Naive thymus-derived CD8-positive, alpha-beta T cell (primary cell): ENCODE data around the gene USP46. TPM values are rescaled to one million over a fixed set of nuclear protein-coding genes. Genes with fewer than 3 reads are reported as not detected.

Experiments used
- ATAC-seq, 2 donors: fragments of 150-1000 bp; cut with Tn5 transposase in 1 of 2; sonication (Bioruptor Pico), chemical (Tn5 transposase) in 1 of 2; 1 replicate in 1 of 2; 2 replicates in 1 of 2; pipeline ENCODE4 v1.10.0; 2021; ENCODE audit warnings: mild to moderate bottlenecking in 2 of 2, moderate library complexity in 2 of 2
- POLR2A ChIA-PET: fragments of 350-600 bp; sonication (Branson Sonifier 250); formaldehyde crosslinking; loops from one replicate; lab custom pipeline; 2021; ENCODE audit warnings: antibody characterized with exemption; lab: Charles Lee
- DNase-seq, 10 donors: peaks; one replicate each; pipeline versions ENCODE4 v3.0.0 to v3.0.0-alpha.2; 2020 to 2022
- H3K27ac Mint-ChIP-seq, 10 donors: one replicate each; pipeline ENCODE4 v1.8.0; 2020 to 2022; ENCODE audit warnings: mild to moderate bottlenecking in 10 of 10, mixed read lengths in 10 of 10, moderate library complexity in 4 of 10, inconsistent platforms in 1 of 10
- H3K27me3 Mint-ChIP-seq, 5 donors: one replicate each; pipeline ENCODE4 v1.8.0; 2021 to 2022; ENCODE audit warnings: mixed read lengths in 5 of 5
- H3K36me3 Mint-ChIP-seq, 3 donors: one replicate each; pipeline ENCODE4 v1.8.0; 2020 to 2022; ENCODE audit warnings: mixed read lengths in 3 of 3, mild to moderate bottlenecking in 2 of 3, inconsistent platforms in 1 of 3
- H3K4me1 Mint-ChIP-seq, 4 donors: one replicate each; pipeline ENCODE4 v1.8.0; 2021 to 2022; ENCODE audit warnings: mixed read lengths in 4 of 4
- H3K4me3 Mint-ChIP-seq, 10 donors: one replicate each; pipeline ENCODE4 v1.8.0; 2020 to 2022; ENCODE audit warnings: mild to moderate bottlenecking in 10 of 10, mixed read lengths in 10 of 10, moderate library complexity in 6 of 10, inconsistent platforms in 1 of 10
- H3K9me3 Mint-ChIP-seq, 9 donors: one replicate each; pipeline ENCODE4 v1.8.0; 2020 to 2022; ENCODE audit warnings: mixed read lengths in 9 of 9, mild to moderate bottlenecking in 3 of 9, inconsistent platforms in 1 of 9, moderate library complexity in 1 of 9
- polyA plus RNA-seq, 3 donors: library from polyadenylated mRNA; unstranded; fragments of 300-500 nt; fragmentation: Illumina TruSeq; gene quantifications; one replicate each; pipeline ENCODE4 v1.2.3, GENCODE V29; 2021
- total RNA-seq, 8 experiments: library from RNA in 2 of 8; stranded (reverse) in 2 of 8; gene quantifications; one replicate each; pipeline ENCODE4 v1.2.3 and lab custom pipeline; 2021 to 2026

Gene USP46
- total and polyA plus RNA-seq, 5 experiments from 2014 or later, result 0.24 to 3.9 (median 1.5) TPM; not detected in 1

DNA sequence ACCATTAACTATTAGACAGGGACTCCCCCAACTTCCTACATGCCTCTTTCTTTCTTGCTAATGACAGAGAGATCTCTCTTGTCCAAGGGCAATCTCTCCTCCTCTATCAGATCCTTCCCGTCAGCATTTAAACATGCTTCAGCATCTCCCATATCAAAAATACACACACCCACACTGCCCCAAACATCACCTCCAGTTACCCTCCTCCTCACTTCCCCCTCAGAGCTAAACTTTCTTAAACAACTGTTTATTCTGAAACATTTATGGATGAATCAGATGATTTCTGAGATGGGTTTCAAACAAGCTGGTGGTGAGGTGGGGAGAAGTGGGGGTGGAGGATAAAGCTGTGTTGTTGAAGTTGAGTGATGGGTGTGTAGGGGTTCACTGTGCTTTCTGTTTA, 23.5 kb downstream of the USP46 start:
- H3K4me1 Mint-ChIP-seq, result peaks cover 0 to 15% (median 3%) of the 10 kb centered on the region in 4 donors
- POLR2A ChIA-PET, result no interaction called here
- peaks cover 0 to 11% (median 0%) of the 10 kb centered on the region in 5 donors for H3K27me3 Mint-ChIP-seq

DNA sequence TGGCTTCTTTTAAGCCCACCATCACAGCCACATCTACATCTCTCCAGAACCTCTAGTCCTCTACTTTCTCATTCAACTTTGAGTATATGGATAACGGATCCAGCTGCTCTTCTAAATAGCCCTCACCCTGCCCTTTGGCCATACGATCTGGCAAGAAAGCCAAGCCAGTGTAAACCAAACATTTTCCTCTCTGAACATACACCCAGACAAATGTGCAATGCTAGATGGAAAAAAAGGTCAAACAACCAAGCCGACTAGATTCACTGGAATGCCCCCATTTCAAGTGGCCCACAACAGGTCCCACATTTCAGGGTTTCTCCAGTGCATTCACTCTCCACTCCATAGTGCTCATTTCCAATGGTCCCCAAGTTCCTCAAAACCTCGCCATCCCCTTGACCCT, 24.0 kb downstream of the USP46 start:
- no peak for DNase-seq
- peaks cover 0 to 15% (median 3%) of the 10 kb centered on the region in 4 donors for H3K4me1 Mint-ChIP-seq
- no peak overlapping the region for H3K4me3 Mint-ChIP-seq
- POLR2A ChIA-PET, result no interaction called here
- H3K9me3 Mint-ChIP-seq, result peaks cover 0 to 2% (median 0%) of the 10 kb centered on the region in 9 donors
- no peak overlapping the region for H3K27ac Mint-ChIP-seq
- ATAC-seq, result no peak
- peaks cover 0 to 11% (median 0%) of the 10 kb centered on the region in 5 donors for H3K27me3 Mint-ChIP-seq
- H3K36me3 Mint-ChIP-seq, result peaks cover 0 to 1% (median 0%) of the 10 kb centered on the region in 3 donors

More for the DNA sequence above, 23.5 kb downstream of the USP46 start:
- no peak overlapping the region for H3K27ac Mint-ChIP-seq
- DNase-seq (no peak), ATAC-seq (no peak)
- peaks cover 0 to 2% (median 0%) of the 10 kb centered on the region in 3 donors for H3K36me3 Mint-ChIP-seq
- H3K4me3 Mint-ChIP-seq, result no peak overlapping the region
- H3K9me3 Mint-ChIP-seq, result peaks cover 0 to 2% (median 0%) of the 10 kb centered on the region in 9 donors

DNA sequence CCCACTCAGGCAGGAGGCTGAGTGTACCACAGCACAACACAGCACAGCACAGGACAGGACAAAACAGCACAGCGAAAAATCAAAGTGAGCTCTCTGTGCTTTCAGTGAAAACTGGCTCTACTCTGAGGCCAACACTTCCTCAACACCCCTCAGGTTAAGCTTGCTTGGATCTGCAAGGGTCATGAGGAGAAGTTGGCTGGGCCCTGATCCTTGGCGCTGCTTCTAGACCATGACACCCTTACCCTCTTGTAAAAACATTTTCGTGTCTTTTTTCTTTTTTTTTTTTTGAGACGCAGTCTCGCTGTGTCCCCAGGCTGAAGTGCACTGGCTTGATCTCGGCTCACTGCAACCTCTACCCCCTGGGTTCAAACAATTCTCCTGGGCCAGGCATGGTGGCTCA, 25.3 kb downstream of the USP46 start:
- Mint-ChIP-seq H3K4me3 (no peak overlapping the region), H3K9me3 (peaks cover 0 to 2% (median 0%) of the 10 kb centered on the region in 9 donors), H3K27ac (no peak overlapping the region), H3K4me1 (peaks cover 0 to 13% (median 3%) of the 10 kb centered on the region in 4 donors), H3K36me3 (no peaks in the 10 kb centered on the region), H3K27me3 (peaks cover 0 to 11% (median 0%) of the 10 kb centered on the region in 5 donors)
- ATAC-seq, result no peak
- POLR2A ChIA-PET, result no interaction called here
- DNase-seq, result no peak

DNA sequence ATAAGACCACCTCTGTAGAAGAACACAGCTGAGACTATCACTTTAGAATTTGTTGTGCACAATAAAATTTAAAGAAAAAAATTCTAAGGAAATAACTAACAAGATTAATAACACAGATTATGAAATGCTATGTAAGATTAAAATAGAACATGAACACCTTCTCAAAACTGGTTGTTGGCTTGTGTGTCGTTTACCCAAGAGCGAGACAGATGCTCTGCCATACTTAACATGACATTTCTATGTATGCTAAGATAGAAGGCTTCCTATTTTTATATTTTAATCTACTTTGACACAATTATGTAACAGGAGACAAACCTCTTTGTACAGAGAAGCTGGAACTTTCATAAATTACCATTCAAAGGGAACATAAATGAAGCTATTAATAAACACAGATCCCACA, 30.1 kb downstream of the USP46 start:
- H3K36me3 Mint-ChIP-seq, result peaks cover 0 to 14% (median 0%) of the 10 kb centered on the region in 3 donors
- no peak for DNase-seq
- POLR2A ChIA-PET, result no interaction called here

DNA sequence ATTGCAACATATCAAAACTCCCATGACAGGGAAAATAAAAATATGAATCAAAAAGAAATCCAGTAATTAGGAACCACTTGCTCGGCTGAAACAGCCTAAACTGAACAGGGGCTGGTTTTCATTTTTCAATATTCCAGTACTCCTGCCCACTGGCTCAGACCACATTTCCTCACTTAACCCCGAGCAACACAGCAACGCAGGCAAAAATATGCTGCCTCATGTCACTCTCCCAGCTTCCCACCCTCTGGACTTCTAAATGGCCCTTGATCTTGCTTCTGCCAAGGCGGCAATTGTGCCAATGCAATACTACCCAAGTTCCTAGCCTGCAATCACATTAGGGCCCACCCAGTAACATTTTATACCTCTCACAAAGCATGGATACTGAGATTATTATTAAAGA, 30.6 kb downstream of the USP46 start:
- peaks cover 0 to 14% (median 0%) of the 10 kb centered on the region in 3 donors for H3K36me3 Mint-ChIP-seq
- no peaks in the 10 kb centered on the region for H3K9me3 Mint-ChIP-seq
- no peak for ATAC-seq
- DNase-seq, result no peak
- peaks cover 0 to 5% (median 0%) of the 10 kb centered on the region in 4 donors for H3K4me1 Mint-ChIP-seq
- POLR2A ChIA-PET, result no interaction called here
- H3K4me3 Mint-ChIP-seq, result no peak overlapping the region
- no peaks in the 10 kb centered on the region for H3K27me3 Mint-ChIP-seq
- no peak overlapping the region for H3K27ac Mint-ChIP-seq

More for the DNA sequence above, 30.1 kb downstream of the USP46 start:
- ATAC-seq, result no peak
- Mint-ChIP-seq H3K4me1 (peaks cover 0 to 5% (median 0%) of the 10 kb centered on the region in 4 donors), H3K27ac (no peak overlapping the region), H3K9me3 (no peaks in the 10 kb centered on the region), H3K4me3 (no peak overlapping the region), H3K27me3 (no peaks in the 10 kb centered on the region)

DNA sequence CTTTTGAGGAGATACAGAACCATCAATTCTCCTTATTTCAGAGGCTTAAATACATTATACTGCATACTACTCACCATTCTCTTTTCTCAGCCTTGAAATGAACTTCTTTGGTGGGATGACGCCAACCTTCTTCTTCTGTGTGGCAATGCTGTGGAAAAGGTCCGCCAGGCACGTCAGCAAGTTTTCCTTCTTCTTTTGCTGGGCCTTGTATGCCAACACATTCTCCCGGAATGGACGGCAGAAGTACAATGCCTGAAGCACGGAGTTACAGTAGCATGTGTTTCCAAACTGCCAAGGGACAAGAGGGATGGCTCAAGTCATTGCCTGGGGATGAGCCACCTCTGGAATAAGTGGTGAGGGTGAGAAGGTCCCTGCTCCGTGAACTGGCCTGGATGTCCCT, 31.2 kb downstream of the USP46 start:
- H3K9me3 Mint-ChIP-seq, result no peaks in the 10 kb centered on the region
- ATAC-seq (no peak), DNase-seq (no peak)
- POLR2A ChIA-PET, result no interaction called here
- no peak overlapping the region for H3K27ac Mint-ChIP-seq
- no peak overlapping the region for H3K4me3 Mint-ChIP-seq
- H3K4me1 Mint-ChIP-seq, result peaks cover 0 to 2% (median 0%) of the 10 kb centered on the region in 4 donors
- peaks cover 0 to 16% (median 0%) of the 10 kb centered on the region in 3 donors for H3K36me3 Mint-ChIP-seq
- no peaks in the 10 kb centered on the region for H3K27me3 Mint-ChIP-seq

DNA sequence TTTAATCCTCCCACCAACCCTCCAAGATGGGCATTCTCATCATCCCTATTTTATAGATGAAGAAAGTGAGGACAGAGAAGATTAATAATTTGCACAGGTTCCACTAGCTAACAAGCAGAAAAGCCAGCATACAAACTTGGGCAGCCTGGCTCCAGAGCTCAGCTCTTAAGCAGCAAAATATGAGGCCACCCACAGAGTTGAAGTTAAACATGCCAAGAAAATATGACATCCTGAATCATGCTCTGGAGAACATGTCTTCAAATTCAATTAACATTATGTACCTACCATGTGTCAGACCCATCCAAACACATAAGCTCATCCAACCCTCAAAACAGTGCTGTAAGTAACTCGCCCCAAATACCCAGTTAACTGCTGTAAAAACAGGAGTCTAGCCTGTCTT, 33.9 kb downstream of the USP46 start:
- ATAC-seq (no peak), DNase-seq (no peak)
- no peak overlapping the region for H3K27ac Mint-ChIP-seq
- H3K27me3 Mint-ChIP-seq, result no peaks in the 10 kb centered on the region
- POLR2A ChIA-PET, result no interaction called here
- no peak overlapping the region for H3K4me3 Mint-ChIP-seq
- peaks cover 0 to 16% (median 3%) of the 10 kb centered on the region in 3 donors for H3K36me3 Mint-ChIP-seq
- no peaks in the 10 kb centered on the region for H3K9me3 Mint-ChIP-seq
- no peaks in the 10 kb centered on the region for H3K4me1 Mint-ChIP-seq

DNA sequence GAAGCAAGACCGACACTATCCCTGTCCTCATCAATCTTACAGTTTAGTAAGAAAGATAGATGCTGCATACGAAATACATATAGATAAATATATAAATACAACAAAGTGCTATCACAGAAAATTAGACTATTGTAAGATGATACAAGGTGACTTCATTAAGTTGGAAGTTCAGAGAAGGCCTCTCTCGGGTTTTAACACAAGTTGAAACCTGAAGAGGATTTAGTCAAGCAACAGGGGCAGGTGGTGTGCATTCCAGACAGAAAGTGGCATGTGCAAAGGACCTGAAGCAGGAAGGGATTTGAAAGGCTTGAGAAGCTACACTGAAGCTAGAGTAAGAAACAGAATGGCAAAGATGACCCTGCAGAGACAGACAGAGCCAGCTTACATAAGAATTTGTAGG, 36.5 kb downstream of the USP46 start:
- no peaks in the 10 kb centered on the region for H3K9me3 Mint-ChIP-seq
- no peak overlapping the region for H3K4me3 Mint-ChIP-seq
- peaks cover 0 to 11% (median 3%) of the 10 kb centered on the region in 3 donors for H3K36me3 Mint-ChIP-seq
- DNase-seq, result no peak
- H3K4me1 Mint-ChIP-seq, result peaks cover 0 to 4% (median 3%) of the 10 kb centered on the region in 4 donors
- H3K27ac Mint-ChIP-seq, result no peak overlapping the region
- no peak for ATAC-seq
- H3K27me3 Mint-ChIP-seq, result peaks cover 0 to 2% (median 0%) of the 10 kb centered on the region in 5 donors
- POLR2A ChIA-PET, result no interaction called here

DNA sequence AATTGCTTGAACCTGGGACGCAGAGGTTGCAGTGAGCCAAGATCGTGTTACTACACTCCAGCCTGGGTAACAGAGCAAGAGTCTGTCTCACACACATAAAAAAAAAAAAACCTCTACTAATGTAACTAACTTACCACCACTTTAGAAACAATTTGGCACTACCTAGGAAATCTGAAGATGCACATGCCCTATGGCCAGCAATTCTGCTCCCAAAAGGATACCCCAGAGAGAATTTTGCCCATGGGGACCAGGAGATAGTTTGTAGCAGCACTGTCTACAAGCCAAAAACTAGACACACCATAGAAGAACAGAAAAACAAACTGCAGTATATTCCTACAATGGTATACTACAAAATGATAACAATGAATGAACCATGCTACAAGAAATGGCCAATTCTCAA, 37.5 kb downstream of the USP46 start:
- H3K27me3 Mint-ChIP-seq, result peaks cover 0 to 2% (median 0%) of the 10 kb centered on the region in 5 donors
- H3K9me3 Mint-ChIP-seq, result no peaks in the 10 kb centered on the region
- H3K36me3 Mint-ChIP-seq, result peaks cover 0 to 8% (median 3%) of the 10 kb centered on the region in 3 donors
- H3K4me1 Mint-ChIP-seq, result peaks cover 0 to 8% (median 6%) of the 10 kb centered on the region in 4 donors
- no peak overlapping the region for H3K27ac Mint-ChIP-seq
- POLR2A ChIA-PET, result no interaction called here
- H3K4me3 Mint-ChIP-seq, result no peak overlapping the region
- ATAC-seq (no peak), DNase-seq (no peak)

DNA sequence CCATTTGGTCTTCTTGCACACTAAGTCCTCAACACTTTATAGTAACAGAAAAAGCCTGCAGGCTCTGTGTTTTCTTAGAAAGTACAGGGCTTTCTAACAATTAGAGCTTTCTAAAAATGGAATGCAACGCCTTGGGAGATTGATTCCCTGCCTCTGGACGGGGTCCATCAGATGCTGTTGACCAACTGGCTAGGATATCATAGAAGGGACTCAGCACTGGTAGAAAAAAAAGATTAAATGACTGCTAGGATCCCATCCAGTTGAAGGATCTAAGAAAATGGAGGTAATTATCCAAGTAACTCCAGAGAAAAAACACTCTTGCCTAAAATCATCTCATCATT, 39.5 kb downstream of the USP46 start:
- Mint-ChIP-seq H3K9me3 (no peaks in the 10 kb centered on the region), H3K36me3 (peaks cover 0 to 4% (median 3%) of the 10 kb centered on the region in 3 donors), H3K4me3 (no peak overlapping the region), H3K4me1 (peaks cover 0 to 10% (median 6%) of the 10 kb centered on the region in 4 donors), H3K27me3 (peaks cover 0 to 2% (median 0%) of the 10 kb centered on the region in 5 donors), H3K27ac (no peak overlapping the region)
- POLR2A ChIA-PET, result no interaction called here
- DNase-seq (no peak), ATAC-seq (no peak)

DNA sequence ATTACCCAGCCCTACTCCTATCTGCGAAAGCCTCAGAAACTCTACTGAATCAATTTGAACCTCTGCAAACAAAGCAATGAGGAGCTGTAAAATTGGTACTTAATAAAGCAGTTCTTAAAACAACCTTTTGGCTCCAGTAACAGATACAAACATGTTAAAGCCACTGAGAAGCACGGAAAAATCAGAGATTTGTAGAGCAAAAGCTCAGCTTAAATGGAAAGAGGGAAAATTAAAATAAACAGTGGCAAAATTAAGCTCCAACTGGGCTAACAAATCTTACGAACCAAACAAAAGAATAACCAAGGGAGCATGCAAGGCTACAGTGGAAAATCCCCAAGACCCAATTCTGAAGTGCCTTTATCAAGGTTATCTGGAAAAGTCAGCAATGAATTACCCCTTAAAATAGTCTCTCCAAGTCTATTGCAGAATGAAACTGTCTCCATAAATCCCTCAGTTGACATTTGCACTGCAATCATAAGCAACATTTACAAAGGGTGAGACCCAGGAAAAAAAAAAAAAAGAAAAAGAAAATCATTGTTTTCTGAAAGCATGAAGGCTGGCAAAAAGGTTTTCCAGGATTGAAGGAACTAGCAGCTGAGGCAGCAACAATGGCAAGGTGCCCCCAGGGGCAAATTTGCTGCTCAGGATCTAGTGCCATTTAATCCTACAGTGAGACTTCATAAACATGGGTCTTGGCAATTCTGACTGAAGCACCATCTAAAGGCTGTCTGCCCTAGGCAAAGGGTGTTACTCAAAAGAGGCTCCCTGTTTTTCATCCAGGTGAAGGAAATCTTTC, 40.1 kb downstream of the USP46 start:
- H3K4me1 Mint-ChIP-seq, result peaks cover 0 to 10% (median 6%) of the 10 kb centered on the region in 4 donors

DNA sequence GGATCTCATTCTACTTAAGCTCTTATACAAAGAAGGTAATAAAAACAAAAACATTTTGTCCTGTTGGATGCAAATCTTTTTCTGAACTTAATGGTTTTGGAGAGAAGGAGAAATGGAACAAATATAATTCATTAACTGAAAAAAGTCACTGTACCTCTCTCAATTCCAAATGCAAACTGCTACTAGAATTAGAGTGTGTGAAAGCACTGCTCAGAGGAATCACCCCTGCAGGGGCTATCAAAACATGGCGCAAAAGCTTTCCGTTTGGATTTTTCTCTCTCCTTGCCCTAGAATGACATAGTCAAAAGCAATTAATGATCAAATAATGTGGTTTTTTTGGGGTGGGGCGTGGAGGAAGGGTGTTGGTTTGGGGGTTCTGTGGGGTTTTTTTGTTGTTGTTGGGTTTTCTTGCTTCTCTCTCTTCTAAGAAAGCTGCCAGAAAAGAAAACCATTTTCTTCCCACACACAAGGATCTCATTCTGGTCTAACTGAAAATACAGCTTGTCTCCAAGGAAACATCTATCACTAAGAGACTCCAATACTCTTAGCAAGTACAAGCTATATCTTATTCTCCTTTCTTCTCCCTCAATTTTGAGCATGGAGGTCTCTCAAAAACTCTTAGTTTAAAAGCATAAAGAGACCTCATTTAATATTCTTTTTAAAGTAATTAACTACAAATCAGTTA, 41.6 kb downstream of the USP46 start:
- Mint-ChIP-seq H3K9me3 (no peaks in the 10 kb centered on the region), H3K36me3 (peaks cover 0 to 4% (median 2%) of the 10 kb centered on the region in 3 donors), H3K27me3 (peaks cover 0 to 2% (median 0%) of the 10 kb centered on the region in 5 donors), H3K4me3 (no peak overlapping the region), H3K4me1 (peaks cover 0 to 10% (median 6%) of the 10 kb centered on the region in 4 donors), H3K27ac (peak overlapping the region in 2 of 10 donors; percentile 5 to 42)
- no peak for DNase-seq
- POLR2A ChIA-PET, result no interaction called here
- no peak for ATAC-seq

More for the DNA sequence above, 40.1 kb downstream of the USP46 start:
- peaks cover 0 to 2% (median 0%) of the 10 kb centered on the region in 5 donors for H3K27me3 Mint-ChIP-seq
- H3K9me3 Mint-ChIP-seq, result no peaks in the 10 kb centered on the region
- no peak for ATAC-seq
- H3K27ac Mint-ChIP-seq, result no peak overlapping the region
- DNase-seq, result no peak
- POLR2A ChIA-PET, result no interaction called here
- no peak overlapping the region for H3K4me3 Mint-ChIP-seq
- H3K36me3 Mint-ChIP-seq, result peaks cover 0 to 4% (median 3%) of the 10 kb centered on the region in 3 donors

DNA sequence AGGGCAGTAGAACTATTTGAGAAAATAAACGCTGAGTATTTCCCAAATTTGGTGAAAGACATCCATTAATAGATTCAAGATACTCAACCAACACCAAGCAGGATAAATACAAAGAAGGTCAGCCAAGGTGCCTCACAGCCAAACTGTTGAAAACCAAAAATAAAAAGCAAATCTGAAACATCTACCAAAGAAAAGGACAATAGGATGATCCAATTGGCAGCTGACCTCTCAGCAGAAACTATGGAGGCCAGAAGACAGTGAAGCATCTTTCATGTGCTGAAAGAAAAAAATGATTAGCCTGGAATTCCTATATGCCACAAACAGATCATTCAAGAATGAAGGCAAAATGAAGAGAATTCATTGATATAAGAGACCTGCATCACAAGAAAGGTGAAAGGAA, 44.9 kb downstream of the USP46 start:
- Mint-ChIP-seq H3K4me1 (peaks cover 0 to 10% (median 6%) of the 10 kb centered on the region in 4 donors), H3K36me3 (peaks cover 8 to 17% (median 15%) of the 10 kb centered on the region in 3 donors), H3K9me3 (peaks cover 0 to 2% (median 0%) of the 10 kb centered on the region in 9 donors), H3K27me3 (peaks cover 0 to 2% (median 0%) of the 10 kb centered on the region in 5 donors), H3K27ac (no peak overlapping the region), H3K4me3 (no peak overlapping the region)
- DNase-seq (no peak), ATAC-seq (no peak)
- POLR2A ChIA-PET, result no interaction called here
